OCI-LY1 (cell line): ENCODE data around the gene SMC4.

Experiments
- H2AFZ ChIP-seq: fragments of 200-600 bp; sonication (generic), shearing (Covaris generic); 2 replicates; pipeline ENCODE4 v1.6.0; 2014; ENCODE audit warnings: antibody characterized with exemption, mild to moderate bottlenecking, low read length
- H3F3A ChIP-seq: fragments of 200-600 bp; sonication (generic), shearing (Covaris generic); 2 replicates; pipeline ENCODE4 v1.6.0; 2014; ENCODE audit warnings: mild to moderate bottlenecking, antibody characterized with exemption, low read length, moderate library complexity; ENCODE audit not compliant: insufficient read depth
- H3K27ac ChIP-seq: fragments of 200-600 bp; sonication (generic); 2 replicates; pipeline ENCODE4 v1.5.1; 2014; ENCODE audit warnings: low read length, mixed run types, mild to moderate bottlenecking, low read depth; ENCODE audit not compliant: poor library complexity, severe bottlenecking
- H3K27me3 ChIP-seq: fragments of 200-600 bp; sonication (generic); 2 replicates; pipeline ENCODE4 v1.6.0; 2014; ENCODE audit warnings: antibody characterized with exemption, mild to moderate bottlenecking, low read length, moderate library complexity; ENCODE audit not compliant: insufficient read depth
- H3K36me3 ChIP-seq: fragments of 200-600 bp; sonication (generic); 2 replicates; pipeline ENCODE4 v1.6.1; 2014; ENCODE audit warnings: mild to moderate bottlenecking, antibody characterized with exemption, low read length, moderate library complexity, mixed read lengths; ENCODE audit not compliant: insufficient read depth
- H3K4me1 ChIP-seq: fragments of 200-600 bp; sonication (generic); 2 replicates; pipeline ENCODE4 v1.5.1; 2014; ENCODE audit warnings: mild to moderate bottlenecking, low read length, moderate library complexity; ENCODE audit not compliant: insufficient read depth, severe bottlenecking
- H3K4me2 ChIP-seq: fragments of 200-600 bp; sonication (generic), shearing (Covaris generic); 2 replicates; pipeline ENCODE4 v1.6.1; 2014; ENCODE audit warnings: low read length
- H3K4me3 ChIP-seq: fragments of 200-600 bp; sonication (generic); 2 replicates; pipeline ENCODE4 v1.5.1; 2014; ENCODE audit warnings: low read length, low read depth, mild to moderate bottlenecking, mixed read lengths; ENCODE audit not compliant: poor library complexity, severe bottlenecking
- H3K79me2 ChIP-seq: fragments of 200-600 bp; shearing (Covaris generic); 2 replicates; pipeline ENCODE4 v1.6.1; 2016; ENCODE audit warnings: mixed run types, low read length, mixed read lengths; ENCODE audit not compliant: insufficient read depth
- H3K9ac ChIP-seq: fragments of 200-600 bp; sonication (generic), shearing (Covaris generic); 2 replicates; pipeline ENCODE4 v1.6.1; 2014; ENCODE audit warnings: mild to moderate bottlenecking, low read length, mixed read lengths
- H3K9me2 ChIP-seq: fragments of 200-600 bp; sonication (generic), shearing (Covaris generic); 2 replicates; pipeline ENCODE4 v1.6.1; 2014; ENCODE audit warnings: low read depth, mild to moderate bottlenecking, low read length, mixed read lengths
- H3K9me3 ChIP-seq: fragments of 200-600 bp; shearing (Covaris generic); 2 replicates; pipeline ENCODE4 v1.6.1; 2014; ENCODE audit warnings: low read length, mixed read lengths
- H4K20me1 ChIP-seq: fragments of 200-600 bp; sonication (generic), shearing (Covaris generic); 2 replicates; pipeline ENCODE4 v1.6.0; 2016; ENCODE audit warnings: mild to moderate bottlenecking, low read length; ENCODE audit not compliant: insufficient read depth
- EZH2 ChIP-seq: fragments of 200-600 bp; sonication (generic), shearing (Covaris generic); IDR thresholded peaks from 2 replicates; pipeline ENCODE4 v1.8.0; 2017; ENCODE audit warnings: borderline replicate concordance, mixed run types, mild to moderate bottlenecking, antibody characterized with exemption, low read length, moderate library complexity, mixed read lengths
- TF ChIP-seq, protein P1 (sequence below): fragments of 200-600 bp; sonication (generic), shearing (Covaris generic); IDR thresholded peaks from 2 replicates; pipeline ENCODE4 v1.5.1; 2017; ENCODE audit warnings: mild to moderate bottlenecking, antibody characterized with exemption, low read length, moderate library complexity, mixed read lengths

The SMC4 gene

GRCh38 chr3:160448845-160449635, 49.6 kb downstream of the SMC4 start:
- no peak for TF ChIP-seq EZH2
- TF ChIP-seq, protein P1, sequence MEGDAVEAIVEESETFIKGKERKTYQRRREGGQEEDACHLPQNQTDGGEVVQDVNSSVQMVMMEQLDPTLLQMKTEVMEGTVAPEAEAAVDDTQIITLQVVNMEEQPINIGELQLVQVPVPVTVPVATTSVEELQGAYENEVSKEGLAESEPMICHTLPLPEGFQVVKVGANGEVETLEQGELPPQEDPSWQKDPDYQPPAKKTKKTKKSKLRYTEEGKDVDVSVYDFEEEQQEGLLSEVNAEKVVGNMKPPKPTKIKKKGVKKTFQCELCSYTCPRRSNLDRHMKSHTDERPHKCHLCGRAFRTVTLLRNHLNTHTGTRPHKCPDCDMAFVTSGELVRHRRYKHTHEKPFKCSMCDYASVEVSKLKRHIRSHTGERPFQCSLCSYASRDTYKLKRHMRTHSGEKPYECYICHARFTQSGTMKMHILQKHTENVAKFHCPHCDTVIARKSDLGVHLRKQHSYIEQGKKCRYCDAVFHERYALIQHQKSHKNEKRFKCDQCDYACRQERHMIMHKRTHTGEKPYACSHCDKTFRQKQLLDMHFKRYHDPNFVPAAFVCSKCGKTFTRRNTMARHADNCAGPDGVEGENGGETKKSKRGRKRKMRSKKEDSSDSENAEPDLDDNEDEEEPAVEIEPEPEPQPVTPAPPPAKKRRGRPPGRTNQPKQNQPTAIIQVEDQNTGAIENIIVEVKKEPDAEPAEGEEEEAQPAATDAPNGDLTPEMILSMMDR: peak; percentile 17; the same call in 1 of the 2 replicates
- peak overlapping the region; percentile 33 for H2AFZ ChIP-seq
- H3K4me2 ChIP-seq: peak overlapping the region; percentile 82
- H3K27me3 ChIP-seq: no peaks in the 10 kb centered on the region
- no peaks in the 10 kb centered on the region for H3K9me3 ChIP-seq
- peak overlapping the region; percentile 93 for H3K4me3 ChIP-seq
- H3K9me2 ChIP-seq: no peaks in the 10 kb centered on the region
- H3K9ac ChIP-seq: peak overlapping the region; percentile 95
- no peaks in the 10 kb centered on the region for H3F3A ChIP-seq
- peaks cover 26% of the 10 kb centered on the region for H3K4me1 ChIP-seq
- peaks cover 37% of the 10 kb centered on the region for H3K36me3 ChIP-seq
- peaks cover 50% of the 10 kb centered on the region for H3K79me2 ChIP-seq
- H3K27ac ChIP-seq: peak overlapping the region; percentile 88
- H4K20me1 ChIP-seq: no peaks in the 10 kb centered on the region

DNA sequence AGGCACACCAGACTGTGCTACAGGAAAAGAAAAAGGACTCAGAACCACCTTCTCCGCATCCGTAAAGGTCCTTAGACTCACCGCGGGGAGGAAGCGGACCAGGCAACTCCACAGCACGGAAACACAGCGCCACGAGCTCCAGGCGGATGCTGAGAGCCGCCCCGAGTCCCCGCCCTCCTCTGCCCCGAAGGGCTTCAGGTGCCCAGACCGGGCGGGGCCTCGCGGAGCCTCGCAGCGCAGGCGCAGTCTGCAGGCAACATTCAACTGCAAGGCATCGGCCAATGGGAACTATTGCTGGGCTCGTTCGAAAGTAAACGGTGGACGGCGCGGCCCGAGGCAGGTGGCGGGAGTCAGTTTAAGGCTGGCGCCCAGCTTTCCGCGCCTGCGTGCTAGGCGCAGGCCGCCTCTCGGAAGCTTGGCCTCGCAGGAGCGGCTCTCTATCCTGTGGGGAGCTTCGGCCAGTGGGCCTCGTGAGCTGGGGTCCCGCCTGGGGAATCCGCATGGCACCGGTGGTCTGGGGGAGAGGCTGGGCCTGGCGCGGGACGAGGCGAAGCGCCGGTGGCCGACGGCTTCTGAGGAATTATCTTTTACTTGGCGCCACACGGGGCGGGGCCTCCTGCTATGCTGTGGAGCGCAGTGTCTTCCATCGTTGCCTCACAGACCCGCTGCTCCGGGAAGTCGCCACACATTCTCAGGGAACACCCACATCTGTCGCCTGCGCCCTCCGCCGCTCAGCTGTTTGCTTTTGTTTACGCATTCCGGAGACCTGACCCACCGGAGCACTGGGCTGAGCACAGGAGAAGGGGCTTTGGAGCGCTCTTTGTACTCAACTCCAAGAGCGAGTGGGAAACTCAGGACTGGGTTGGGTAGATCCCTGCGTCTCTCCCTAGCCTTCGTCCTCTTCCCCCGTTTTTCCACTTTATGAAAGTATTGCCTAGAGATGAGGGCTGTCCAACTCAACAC, 50.5 kb downstream of the SMC4 start, which contains the start of gene TRIM59:
Gene TRIM59 (minus strand): TSS at position 151 of the 963 bp plus-strand sequence. CDS start 10,603 bp downstream, outside the sequence.
- H3K27ac ChIP-seq: peak within 1 kb of the TSS; percentile 88
- H3K9me2 ChIP-seq: no peaks in the 10 kb centered on the region
- no peaks in the 10 kb centered on the region for H3F3A ChIP-seq
- TF ChIP-seq, protein P1: 0 out of 2 replicates have a peak, but pooled peaks have one; percentile 10
- TF ChIP-seq EZH2: no peak
- H3K9me3 ChIP-seq: no peaks in the 10 kb centered on the region
- peaks cover 26% of the 10 kb centered on the region for H3K4me1 ChIP-seq
- peak within 1 kb of the TSS; percentile 33 for H2AFZ ChIP-seq
- H3K9ac ChIP-seq: peak within 1 kb of the TSS; percentile 95
- no peaks in the 10 kb centered on the region for H3K27me3 ChIP-seq
- H3K4me2 ChIP-seq: peak within 1 kb of the TSS; percentile 82
- peaks cover 30% of the 10 kb centered on the region for H3K36me3 ChIP-seq
- peak within 1 kb of the TSS; percentile 93 for H3K4me3 ChIP-seq
- H4K20me1 ChIP-seq: no peaks in the 10 kb centered on the region
- peaks cover 41% of the 10 kb centered on the region for H3K79me2 ChIP-seq

DNA sequence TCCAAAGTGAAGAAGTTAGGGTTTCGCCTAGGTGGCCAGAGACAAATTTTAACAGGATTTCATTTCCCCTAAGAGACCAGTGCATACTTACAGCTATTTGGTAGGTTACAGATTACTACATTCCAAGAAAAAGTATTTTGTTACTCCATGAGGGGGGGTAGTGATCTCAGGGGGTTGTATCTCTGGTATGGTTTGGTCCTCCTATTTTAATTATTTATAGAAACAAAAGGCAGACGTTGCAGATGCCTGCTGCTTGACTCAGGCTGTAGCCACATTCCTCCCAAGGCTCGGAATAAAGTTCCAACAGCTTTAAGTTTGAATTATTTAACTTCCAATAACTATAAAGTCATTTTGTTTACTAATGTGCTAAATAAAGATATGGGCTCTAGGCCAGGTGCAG, 51.4 kb downstream of the SMC4 start:
- Histone ChIP-seq H3K9ac (no peak overlapping the region), H3K27ac (no peak overlapping the region), H3K9me3 (no peaks in the 10 kb centered on the region), H3K9me2 (no peaks in the 10 kb centered on the region), H4K20me1 (no peaks in the 10 kb centered on the region), H3K79me2 (peaks cover 33% of the 10 kb centered on the region), H3K36me3 (peaks cover 21% of the 10 kb centered on the region), H3K4me1 (peaks cover 26% of the 10 kb centered on the region), H3F3A (no peaks in the 10 kb centered on the region), H3K4me3 (no peak overlapping the region), H2AFZ (no peak overlapping the region), H3K27me3 (no peaks in the 10 kb centered on the region), H3K4me2 (no peak overlapping the region)
- no peak for TF ChIP-seq EZH2
- TF ChIP-seq, protein P1: no peak
